ENCODE data around the gene NPM1.
"Not testable (repeated sequence)": the region's sequence is repeated elsewhere in the genome, so short reads cannot be mapped to it uniquely, and the experiment has no call there.

Gene NPM1

DNA sequence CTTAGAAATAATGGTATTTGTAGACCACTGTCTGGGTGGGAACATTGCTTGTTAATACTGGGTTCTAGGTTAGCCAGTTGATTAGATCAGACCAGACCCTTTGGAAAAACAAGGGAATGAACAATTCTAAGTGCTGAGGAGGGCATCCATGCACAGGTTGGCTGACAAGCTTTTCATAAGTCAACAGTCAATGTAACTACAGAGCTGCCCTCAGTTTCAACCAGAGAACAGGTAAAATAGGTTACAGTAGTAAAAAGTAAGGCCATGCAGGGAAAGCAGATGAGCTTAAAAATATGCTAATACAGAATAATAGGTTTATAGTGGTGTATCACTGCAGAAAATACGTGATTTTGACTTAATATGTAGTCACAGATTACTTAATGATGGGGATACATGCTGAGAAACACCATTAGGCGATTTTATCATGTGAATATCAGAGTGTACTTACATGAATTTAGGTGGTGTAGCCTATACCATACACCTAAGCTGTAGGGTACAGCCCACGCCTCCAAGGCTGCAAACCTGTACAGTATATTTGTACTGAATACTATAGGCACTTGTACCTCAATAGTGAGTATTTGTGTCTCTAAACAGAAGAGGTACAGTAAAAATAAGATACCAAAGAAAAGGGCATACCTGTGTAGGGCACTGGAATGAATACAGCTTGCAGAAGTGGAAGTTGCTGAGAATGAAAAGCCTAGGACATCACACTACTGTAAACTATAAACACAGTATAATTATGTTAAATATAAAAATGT, 25.7 kb downstream of the NPM1 start:
- DNase-seq: no peak

- DNase-seq: not testable (repeated sequence)
These were observed 26.3 kb downstream of the NPM1 start for GRCh38 chr5:171413993-171414392.

- no peak for DNase-seq
These were observed 27.6 kb downstream of the NPM1 start for GRCh38 chr5:171415115-171415730.

DNA sequence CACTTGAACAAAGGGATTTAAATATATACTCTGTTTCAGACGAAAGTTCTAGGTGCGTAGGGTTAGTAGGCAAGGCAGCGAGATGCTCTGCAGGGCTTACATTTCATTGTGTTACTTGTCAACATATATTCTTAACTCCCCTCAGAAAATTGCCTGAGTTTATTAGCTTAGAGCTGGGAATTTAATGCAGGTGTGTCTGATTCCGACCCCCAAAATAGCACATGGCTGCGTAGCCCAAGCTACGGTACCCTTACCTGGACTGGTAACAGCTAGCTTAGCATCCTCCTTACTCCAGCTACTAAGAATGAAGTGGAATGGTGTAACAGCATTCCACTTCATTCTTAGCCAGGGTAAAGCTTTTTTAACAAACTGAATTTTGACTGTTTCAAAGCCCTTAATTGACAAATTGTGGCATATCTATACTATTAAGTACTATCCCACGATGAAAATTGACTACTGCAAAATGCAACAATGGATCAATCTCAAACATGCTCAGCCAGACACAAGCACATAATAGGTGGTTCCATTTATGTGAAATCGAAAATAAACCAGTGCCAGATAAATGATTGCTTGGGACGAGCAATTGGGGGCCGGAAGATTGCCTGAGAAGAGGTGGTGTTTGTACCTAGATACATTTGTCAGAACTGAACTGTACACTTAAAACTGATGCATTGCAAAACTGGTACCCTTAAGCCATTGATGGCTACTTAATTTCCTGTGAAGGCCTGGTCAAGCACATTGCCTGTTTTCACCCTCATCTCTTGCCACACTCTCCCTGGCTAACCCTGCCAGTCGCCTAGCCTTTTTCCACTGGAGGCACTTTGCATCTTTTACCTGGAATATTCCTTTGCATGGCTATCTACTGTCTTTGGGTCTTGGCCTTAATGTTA, 28.8 kb downstream of the NPM1 start:
- DNase-seq: no peak

GRCh38 chr5:171418316-171418981, 30.8 kb downstream of the NPM1 start:
- DNase-seq: peak; percentile 65 to 74

DNA sequence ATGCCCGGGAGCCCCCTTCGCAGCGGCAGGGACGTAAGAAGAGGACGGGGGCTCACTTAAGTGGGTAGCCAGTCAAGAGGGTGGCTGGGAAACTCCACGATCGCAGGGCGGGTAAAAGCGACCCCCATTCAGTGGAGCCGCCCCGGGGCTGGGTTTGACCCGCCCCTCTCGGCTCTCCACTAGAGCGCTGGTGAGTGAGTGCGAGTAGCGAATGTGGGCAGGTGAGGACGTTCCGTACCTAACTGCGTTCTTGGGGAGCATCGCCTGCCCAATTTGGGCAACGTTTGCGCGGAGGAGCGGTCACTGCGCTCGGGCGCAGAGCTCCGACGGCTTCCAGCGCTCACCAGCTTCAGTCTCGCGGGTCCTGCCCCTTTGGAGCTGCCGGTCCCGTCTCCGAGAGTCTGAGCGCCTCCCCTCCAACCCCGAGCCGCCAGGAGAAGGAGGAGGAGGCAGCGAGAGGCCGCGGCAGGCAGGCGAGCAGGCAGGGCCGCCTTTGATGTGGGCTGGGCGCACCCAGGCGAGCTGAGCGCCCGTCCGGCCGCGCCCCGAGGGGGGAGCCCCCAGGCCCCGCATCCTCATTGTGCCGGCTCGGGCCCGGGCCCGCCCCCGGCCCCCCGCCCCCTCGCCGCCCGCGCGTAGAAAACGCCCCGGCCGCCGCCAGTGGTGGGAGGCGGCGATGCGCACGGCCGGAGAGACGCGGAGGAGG, 31.5 kb downstream of the NPM1 start, which contains the start of gene FGF18:
Gene FGF18 (plus strand): TSS at position 666 of the 706 bp plus-strand sequence. CDS start 553 bp downstream, outside the sequence.
- peak; percentile 39 to 53 for DNase-seq

DNA sequence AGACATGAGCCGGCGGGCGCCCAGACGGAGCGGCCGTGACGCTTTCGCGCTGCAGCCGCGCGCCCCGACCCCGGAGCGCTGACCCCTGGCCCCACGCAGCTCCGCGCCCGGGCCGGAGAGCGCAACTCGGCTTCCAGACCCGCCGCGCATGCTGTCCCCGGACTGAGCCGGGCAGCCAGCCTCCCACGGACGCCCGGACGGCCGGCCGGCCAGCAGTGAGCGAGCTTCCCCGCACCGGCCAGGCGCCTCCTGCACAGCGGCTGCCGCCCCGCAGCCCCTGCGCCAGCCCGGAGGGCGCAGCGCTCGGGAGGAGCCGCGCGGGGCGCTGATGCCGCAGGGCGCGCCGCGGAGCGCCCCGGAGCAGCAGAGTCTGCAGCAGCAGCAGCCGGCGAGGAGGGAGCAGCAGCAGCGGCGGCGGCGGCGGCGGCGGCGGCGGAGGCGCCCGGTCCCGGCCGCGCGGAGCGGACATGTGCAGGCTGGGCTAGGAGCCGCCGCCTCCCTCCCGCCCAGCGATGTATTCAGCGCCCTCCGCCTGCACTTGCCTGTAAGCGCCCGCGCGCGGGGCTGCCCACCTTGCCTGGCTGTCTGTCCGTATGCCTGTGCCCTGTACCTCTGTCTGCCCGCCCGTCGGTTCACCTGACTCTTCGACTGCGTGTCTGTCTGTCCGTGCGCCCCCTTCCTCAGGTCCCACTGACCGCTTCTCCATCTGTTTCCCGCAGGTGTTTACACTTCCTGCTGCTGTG, 32.2 kb downstream of the NPM1 start:
- DNase-seq: peak; percentile 22 to 33

- no peak for DNase-seq
These were observed 33.0 kb downstream of the NPM1 start for GRCh38 chr5:171420431-171421241.

DNA sequence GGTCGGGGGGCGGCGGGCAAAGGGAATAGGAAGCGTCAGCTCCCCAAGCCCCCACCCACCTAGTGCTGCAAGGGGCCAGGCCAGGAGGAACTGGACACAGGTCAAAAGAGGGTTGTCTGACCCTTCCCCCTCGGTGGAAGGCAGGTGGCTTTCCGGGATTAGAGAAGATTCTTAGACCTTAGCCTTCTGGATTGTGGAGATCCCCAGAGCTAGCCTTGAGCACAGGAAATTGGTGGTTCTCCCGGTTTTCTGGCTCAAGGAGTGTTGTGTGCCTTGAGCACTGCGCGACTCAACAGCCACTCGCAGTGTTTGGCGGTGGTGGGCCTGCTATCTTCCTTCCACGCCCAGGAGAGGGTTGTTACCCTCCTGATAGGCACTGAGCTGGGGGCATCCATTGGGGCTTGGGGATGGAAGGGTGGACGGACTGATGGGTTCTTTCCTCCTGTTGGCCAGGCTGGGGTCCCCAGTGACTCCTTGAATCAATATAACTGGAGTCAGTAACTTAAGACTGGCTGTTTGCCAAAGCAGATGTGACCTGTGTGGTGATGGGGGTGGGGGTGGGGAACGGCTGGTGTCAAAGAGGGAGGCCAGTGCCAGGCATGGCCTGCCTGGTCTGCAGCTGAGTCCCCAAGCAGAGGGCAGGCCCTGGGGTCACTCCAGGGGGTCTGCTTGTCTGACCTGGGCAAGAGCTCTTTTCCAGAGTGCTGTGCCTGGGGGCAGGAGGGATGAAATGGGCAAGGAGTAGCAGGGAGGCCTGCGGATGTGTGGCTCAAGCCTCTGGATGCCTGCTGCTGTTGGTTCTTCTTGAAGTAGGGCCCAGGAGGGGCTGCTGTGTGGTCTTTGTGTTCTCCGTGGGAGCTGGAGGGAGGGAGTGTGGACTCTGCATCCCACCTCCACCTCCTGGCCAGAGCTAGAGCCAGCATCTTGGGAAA, 33.9 kb downstream of the NPM1 start:
- no peak for DNase-seq

DNA sequence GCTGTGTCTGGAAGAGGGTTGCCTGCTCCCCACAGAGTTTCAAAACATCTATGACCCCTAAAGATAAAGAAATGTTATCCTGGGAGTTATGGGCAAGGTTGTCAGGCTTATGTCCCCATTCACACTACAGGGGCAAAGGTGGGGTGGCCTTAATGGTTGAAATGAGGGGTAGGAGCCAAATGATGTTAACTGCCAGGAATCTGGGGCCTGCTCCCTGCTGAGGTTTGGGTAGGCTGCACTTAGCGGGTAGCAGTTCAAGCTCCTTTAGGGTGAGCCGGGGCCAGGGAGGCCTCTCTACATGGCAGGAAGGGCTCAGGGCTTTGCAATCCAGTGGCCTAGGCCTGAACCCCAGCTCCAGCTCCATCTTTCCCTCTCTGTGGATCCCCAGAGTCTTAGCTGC, 34.8 kb downstream of the NPM1 start:
- no peak for DNase-seq

DNA sequence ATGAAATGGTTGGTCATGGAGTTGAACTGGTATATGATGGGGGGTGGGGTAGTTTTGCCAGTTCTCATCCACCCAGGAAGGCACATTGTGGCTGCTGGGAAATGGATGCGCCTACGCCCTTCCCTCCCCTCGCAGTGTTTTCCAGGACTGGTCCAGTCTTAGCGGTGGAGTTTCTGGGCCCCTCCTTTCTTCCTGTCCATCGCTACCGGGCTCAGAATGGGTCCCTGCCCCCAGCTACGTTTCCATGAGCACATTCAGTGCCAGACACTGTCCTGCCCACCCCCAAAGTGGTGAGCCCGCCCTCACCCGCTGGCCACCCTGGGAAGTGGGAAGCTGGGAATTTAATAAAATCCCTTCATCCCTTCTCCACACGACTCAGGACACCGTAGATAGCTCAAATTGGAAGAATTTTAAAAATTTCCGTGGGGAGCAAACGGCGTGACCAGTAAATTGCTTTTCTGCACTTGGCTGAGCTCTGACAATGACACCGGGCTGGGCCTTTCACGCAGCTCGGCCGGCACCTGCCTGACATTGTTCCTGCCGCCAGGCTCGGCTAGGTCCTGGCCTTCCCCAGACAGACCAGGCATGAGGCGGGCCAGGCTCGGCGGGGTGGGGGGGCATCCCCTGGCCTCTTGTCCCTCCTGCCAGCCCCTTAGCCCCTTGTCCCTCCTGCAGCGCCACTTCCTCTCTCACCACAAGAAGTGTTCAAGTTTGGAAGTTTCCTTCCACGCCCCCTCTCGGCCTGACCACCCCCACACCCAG, 35.4 kb downstream of the NPM1 start:
- DNase-seq: no peak

GRCh38 chr5:171424726-171425125, 37.1 kb downstream of the NPM1 start:
- no peak for DNase-seq

- DNase-seq: no peak
These were observed 38.1 kb downstream of the NPM1 start for GRCh38 chr5:171425596-171426244.

DNA sequence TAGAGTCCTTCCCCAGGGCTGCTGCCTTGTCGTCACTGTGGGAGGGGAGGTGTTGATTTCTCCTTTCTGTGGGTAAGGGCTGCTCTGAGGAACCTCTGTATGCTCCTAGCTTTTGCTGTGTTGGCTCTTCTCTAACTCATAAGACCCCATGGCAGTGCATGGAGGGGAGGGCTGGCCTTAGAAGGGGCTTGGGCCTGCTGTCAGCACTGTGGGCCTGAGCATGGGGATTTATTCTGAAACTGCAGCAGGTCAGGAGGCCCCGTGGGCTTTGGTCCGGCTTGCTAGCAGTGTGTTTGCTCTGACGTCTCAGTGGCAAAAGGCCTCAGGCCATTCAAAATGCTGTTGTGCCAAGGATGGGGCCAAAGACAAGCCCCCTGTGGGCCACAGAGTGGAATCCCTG, 38.6 kb downstream of the NPM1 start:
- no peak for DNase-seq

GRCh38 chr5:171426680-171427079, 39.0 kb downstream of the NPM1 start:
- DNase-seq: no peak

- DNase-seq: no peak
These were observed 39.9 kb downstream of the NPM1 start for GRCh38 chr5:171427318-171428167.

DNA sequence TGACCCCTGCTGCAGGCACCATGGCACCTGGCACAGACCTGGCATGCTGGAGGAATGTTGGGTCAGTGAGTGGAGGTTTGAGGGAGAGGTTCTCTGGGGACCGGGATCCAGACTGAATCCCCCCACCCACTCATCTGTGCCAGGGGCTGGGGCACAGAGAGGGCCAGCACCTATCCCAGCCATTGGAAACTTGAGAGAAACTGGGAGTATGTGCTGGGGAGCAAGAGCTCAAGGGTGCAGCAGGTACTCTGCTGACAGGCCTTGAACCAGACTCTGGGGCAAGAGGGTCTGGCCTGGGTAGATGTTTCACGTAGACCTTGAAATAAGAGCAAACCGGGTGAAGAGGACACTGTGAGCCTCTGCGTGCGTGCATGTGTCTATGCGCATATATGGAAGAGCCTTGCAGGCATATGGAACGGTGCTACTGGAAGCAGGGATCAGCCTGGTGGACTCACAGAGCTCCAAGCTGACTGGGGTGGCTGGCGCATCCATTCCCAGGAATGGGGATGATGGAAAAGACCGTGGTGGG, 40.6 kb downstream of the NPM1 start:
- no peak for DNase-seq

Data from activated CD4-positive, alpha-beta T cell treated with anti-CD3 and anti-CD28 coated beads, Interleukin-2, amount 50 U/mL, for 48 hours (primary cell).